A673 (cell line): ENCODE measurements around the gene GNRHR. TPM values are rescaled to one million over a fixed set of nuclear protein-coding genes. Genes with fewer than 3 reads are reported as not detected.

ENCODE experiments used
- BruUV-seq: library from RNA; stranded (reverse); fragments of 400-500 nt; replicated peaks from 2 replicates; lab custom pipeline; 2021; lab: Mats Ljungman, UMichigan
- CTCF ChIA-PET: fragments of 300-600 bp; sonication (Branson Sonifier 250); formaldehyde crosslinking; loops from one replicate; lab custom pipeline; 2022; ENCODE audit warnings: antibody characterized with exemption; lab: Charles Lee
- POLR2A ChIA-PET: fragments of 300-600 bp; sonication (Branson Sonifier 250); formaldehyde crosslinking; loops from one replicate; lab custom pipeline; 2022; ENCODE audit warnings: antibody characterized with exemption; ENCODE audit not compliant: low non-redundant PET; lab: Charles Lee
- DNase-seq: peaks from one replicate; pipeline ENCODE4 v3.0.0-alpha.2; 2015; ENCODE audit warnings: low spot score
- H3K27ac ChIP-seq: fragments of 200-600 bp; sonication (generic); 2 replicates; pipeline ENCODE4 v1.5.1; 2016; ENCODE audit warnings: mixed run types, low read depth, mild to moderate bottlenecking, mixed read lengths, antibody characterized with exemption, low read length; ENCODE audit not compliant: poor library complexity, severe bottlenecking
- H3K27me3 ChIP-seq: fragments of 200-600 bp; sonication (generic); replicated peaks from 2 replicates; pipeline ENCODE4 v1.6.1; 2017; ENCODE audit warnings: mixed run types, low read depth, mild to moderate bottlenecking, mixed read lengths, antibody characterized with exemption, low read length; ENCODE audit not compliant: insufficient read depth, poor library complexity
- H3K36me3 ChIP-seq: fragments of 200-600 bp; sonication (generic); 2 replicates; pipeline ENCODE4 v1.6.1; 2016; ENCODE audit warnings: mixed run types, mild to moderate bottlenecking, mixed read lengths, antibody characterized with exemption, low read length; ENCODE audit not compliant: insufficient read depth, poor library complexity, severe bottlenecking
- H3K4me1 ChIP-seq: fragments of 200-600 bp; sonication (generic); 2 replicates; pipeline ENCODE4 v1.6.1; 2017; ENCODE audit warnings: mixed run types, mild to moderate bottlenecking, mixed read lengths, antibody characterized with exemption, low read length; ENCODE audit not compliant: insufficient read depth, poor library complexity, severe bottlenecking
- H3K4me3 ChIP-seq: fragments of 200-600 bp; sonication (generic); 2 replicates; pipeline ENCODE4 v1.5.1; 2016; ENCODE audit warnings: low read depth, mixed run types, mild to moderate bottlenecking, mixed read lengths, low read length; ENCODE audit not compliant: poor library complexity, severe bottlenecking
- H3K9me3 ChIP-seq: fragments of 200-600 bp; sonication (generic); 2 replicates; pipeline ENCODE4 v1.6.1; 2016; ENCODE audit warnings: mixed run types, low read depth, mild to moderate bottlenecking, mixed read lengths, antibody characterized with exemption, low read length; ENCODE audit not compliant: poor library complexity, severe bottlenecking
- CTCF ChIP-seq: fragments of 300-800, 200-600 bp; sonication (generic); conservative IDR thresholded peaks from 2 replicates; pipeline ENCODE4 v1.5.1; 2017; ENCODE audit warnings: low read depth, mild to moderate bottlenecking, antibody characterized with exemption, low read length, moderate library complexity, mixed read lengths
- EZH2 ChIP-seq: fragments of 200-600 bp; sonication (generic); IDR thresholded peaks from 2 replicates; pipeline ENCODE4 v1.6.1; 2017; ENCODE audit warnings: borderline replicate concordance, low read depth, mild to moderate bottlenecking, mixed read lengths, antibody characterized with exemption, low read length; ENCODE audit not compliant: poor library complexity, severe bottlenecking
- intact Hi-C: fragments of 100-400 bp; cut with micrococcal nuclease; formaldehyde crosslinking; loops from one replicate; pipeline ENCODE4 v1.10.0; 2022; ENCODE audit not compliant: unreplicated experiment
- total RNA-seq: library from RNA; stranded (reverse); gene quantifications from 2 replicates; pipeline ENCODE4 v1.2.3, GENCODE V29; 2021

Gene GNRHR
- total RNA-seq, 1 experiment from 2014 or later, result not detected

DNA sequence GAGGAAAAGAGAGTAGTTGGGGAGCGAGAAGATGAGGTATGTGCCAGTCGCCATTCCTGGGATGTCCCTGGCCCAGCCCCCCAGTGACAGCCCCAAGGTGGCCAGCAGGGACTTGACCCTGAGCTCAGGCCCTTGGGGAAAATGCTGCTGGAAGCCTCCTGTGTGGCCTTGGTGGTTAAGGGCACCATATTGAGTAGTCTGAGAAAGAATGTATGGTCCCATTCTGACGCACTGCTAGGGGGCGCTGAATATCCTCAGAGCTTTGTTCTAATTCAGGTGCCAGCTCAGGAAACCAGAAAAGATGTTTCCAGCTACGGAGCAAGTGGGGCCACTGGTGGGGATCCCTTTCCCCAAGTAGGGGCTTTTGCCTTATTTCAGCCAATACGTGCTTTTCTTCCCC lies 39.2 kb downstream of the GNRHR start:
- ChIA-PET POLR2A (no interaction called here), CTCF (no interaction called here)
- no TSS peak for BruUV-seq
- TF ChIP-seq CTCF (no peak), EZH2 (no peak)
- intact Hi-C loops, result no loop called here
- Histone ChIP-seq H3K36me3 (no peaks in the 10 kb centered on the region), H3K4me1 (no peaks in the 10 kb centered on the region), H3K9me3 (no peaks in the 10 kb centered on the region), H3K27ac (no peak overlapping the region), H3K27me3 (no peaks in the 10 kb centered on the region), H3K4me3 (no peak overlapping the region)
- no peak for DNase-seq

DNA sequence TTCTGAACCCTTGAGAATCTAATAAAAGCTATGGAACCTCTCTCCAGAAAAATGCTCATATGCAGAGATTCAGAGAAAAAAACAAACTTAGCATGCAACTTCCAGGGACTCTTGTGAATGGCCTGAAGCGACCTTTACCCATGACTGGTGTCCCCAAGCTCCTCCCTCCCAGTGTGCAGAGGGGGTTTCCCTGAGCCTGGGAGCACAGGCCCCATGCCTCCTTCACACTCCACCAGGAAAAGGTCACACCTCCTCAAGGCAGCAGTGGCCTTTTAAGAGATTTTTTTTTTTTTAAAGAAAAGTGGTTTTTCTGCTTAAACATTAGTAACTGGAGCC lies 40.0 kb downstream of the GNRHR start:
- no peaks in the 10 kb centered on the region for H3K4me1 ChIP-seq
- ChIA-PET CTCF (no interaction called here), POLR2A (no interaction called here)
- no peaks in the 10 kb centered on the region for H3K27me3 ChIP-seq
- DNase-seq, result no peak
- H3K4me3 ChIP-seq, result no peak overlapping the region
- TF ChIP-seq CTCF, result no peak
- no peak for TF ChIP-seq EZH2
- no peak overlapping the region for H3K27ac ChIP-seq
- BruUV-seq, result no TSS peak
- H3K9me3 ChIP-seq, result no peaks in the 10 kb centered on the region
- intact Hi-C loops, result no loop called here
- H3K36me3 ChIP-seq, result no peaks in the 10 kb centered on the region

DNA sequence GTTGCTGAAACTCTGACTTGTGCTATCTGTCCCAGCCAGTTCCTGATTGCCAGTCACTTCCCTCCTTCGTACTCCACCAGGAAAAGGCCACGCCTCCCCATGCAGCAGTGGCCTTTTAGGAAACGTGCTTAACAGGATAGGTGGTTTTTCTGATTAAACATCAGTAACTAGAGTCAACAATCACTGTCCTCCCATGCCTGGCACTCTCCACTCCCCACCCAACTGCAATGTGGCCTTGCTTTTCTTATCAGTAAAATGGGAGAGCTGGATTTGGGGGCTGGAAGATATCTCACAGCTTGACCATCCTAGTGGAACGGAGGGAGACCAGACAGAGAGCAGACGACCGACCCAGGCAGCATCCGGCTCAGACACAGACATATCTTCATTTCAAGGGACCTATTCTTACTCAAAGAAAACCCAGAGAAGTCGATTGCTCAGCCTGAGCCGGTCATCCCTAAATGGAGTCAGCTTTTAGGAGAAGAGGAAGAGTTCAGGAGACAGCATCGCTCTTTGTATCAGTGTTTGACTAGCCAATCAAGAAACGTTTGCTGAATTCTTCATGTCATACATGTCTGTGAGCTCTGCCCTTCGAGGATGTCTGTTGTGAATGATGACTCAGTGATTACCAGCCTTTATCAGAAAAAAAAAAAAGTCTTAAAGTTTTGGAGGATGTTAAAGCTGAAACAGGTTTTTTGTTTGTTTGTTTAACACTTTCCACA lies 40.5 kb downstream of the GNRHR start:
- intact Hi-C loops, result no loop called here
- ChIA-PET CTCF (no interaction called here), POLR2A (no interaction called here)
- BruUV-seq, result no TSS peak
- no peaks in the 10 kb centered on the region for H3K4me1 ChIP-seq
- H3K4me3 ChIP-seq, result no peak overlapping the region
- no peak for TF ChIP-seq CTCF
- no peak for TF ChIP-seq EZH2
- H3K36me3 ChIP-seq, result no peaks in the 10 kb centered on the region
- DNase-seq, result no peak
- H3K9me3 ChIP-seq, result no peaks in the 10 kb centered on the region
- no peaks in the 10 kb centered on the region for H3K27me3 ChIP-seq
- H3K27ac ChIP-seq, result no peak overlapping the region
